Measurements from ENCODE around the gene MAN2A1.

DNA sequence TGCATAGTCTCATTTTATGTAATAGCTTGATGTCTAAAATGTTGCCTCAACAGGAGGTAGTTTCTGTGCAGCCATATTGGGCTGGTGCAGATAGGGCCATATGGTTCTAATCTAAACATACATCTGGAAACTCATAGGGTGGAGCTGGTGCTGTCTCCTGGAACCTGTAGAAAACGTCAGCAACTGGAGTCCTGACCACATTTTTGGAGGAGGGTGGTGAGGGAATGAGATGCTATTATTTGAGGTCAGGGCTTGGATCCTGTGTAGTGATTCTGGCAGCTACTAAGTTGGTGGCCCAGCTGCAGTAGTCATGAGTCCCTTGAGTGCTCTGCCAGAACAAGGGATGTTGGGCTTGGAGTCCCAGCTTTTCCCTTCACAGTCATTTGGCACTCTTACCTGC, 14.1 kb downstream of the MAN2A1 start:
- TF ChIP-seq POLR2A (IDR thresholded peaks at IDR 0.05; ENCODE audit: low read depth, low read length) (no peak), POLR2AphosphoS5 (IDR thresholded peaks at IDR 0.05; ENCODE audit: low read depth, low read length) (no peak)

All from GM12891 (cell line).